A549 treated with Mapracorat at 1 μM for 4 hours (cell line): ENCODE data around the gene CASK. TPM values are rescaled to one million over a fixed set of nuclear protein-coding genes. Genes with fewer than 3 reads are reported as not detected.

Experiments
- total RNA-seq: library from RNA; stranded (reverse); fragments of 200-300 nt; extraction: Qiagen RNA extraction; gene quantifications from 5 replicates; pipeline ENCODE4 v1.2.3, GENCODE V29; 2022

CASK gene, protein sequence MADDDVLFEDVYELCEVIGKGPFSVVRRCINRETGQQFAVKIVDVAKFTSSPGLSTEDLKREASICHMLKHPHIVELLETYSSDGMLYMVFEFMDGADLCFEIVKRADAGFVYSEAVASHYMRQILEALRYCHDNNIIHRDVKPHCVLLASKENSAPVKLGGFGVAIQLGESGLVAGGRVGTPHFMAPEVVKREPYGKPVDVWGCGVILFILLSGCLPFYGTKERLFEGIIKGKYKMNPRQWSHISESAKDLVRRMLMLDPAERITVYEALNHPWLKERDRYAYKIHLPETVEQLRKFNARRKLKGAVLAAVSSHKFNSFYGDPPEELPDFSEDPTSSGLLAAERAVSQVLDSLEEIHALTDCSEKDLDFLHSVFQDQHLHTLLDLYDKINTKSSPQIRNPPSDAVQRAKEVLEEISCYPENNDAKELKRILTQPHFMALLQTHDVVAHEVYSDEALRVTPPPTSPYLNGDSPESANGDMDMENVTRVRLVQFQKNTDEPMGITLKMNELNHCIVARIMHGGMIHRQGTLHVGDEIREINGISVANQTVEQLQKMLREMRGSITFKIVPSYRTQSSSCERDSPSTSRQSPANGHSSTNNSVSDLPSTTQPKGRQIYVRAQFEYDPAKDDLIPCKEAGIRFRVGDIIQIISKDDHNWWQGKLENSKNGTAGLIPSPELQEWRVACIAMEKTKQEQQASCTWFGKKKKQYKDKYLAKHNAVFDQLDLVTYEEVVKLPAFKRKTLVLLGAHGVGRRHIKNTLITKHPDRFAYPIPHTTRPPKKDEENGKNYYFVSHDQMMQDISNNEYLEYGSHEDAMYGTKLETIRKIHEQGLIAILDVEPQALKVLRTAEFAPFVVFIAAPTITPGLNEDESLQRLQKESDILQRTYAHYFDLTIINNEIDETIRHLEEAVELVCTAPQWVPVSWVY
- total RNA-seq: 17.8 to 23.1 TPM (median 20.3 TPM) in 5 replicates

GRCh38 chrX:41923211-41923977, at the start of gene CASK:
TSS of gene CASK (minus strand) at chrX:41923554. CDS start at chrX:41922988, 566 bp downstream.

DNA sequence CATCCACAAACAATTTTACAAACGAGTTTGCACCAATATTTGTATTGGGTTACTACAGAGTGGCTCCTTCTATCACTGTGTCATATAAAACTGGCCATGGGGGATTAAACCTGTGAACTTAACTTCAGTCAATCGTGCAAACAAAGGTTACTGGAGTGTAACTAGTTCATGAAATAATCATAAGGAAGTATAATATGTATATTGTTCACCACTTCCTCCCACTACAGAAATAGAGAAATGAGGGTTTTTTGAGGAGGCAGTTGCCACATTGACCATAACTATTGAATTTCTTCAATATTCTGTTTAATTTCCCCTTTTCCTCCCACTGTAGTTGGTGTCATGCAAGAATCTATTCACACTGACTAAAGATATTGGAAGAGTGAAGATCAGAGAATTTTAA, 199.5 kb downstream of the CASK start, which contains the start of gene GPR82:
Gene GPR82 (plus strand): TSS at position 356 of the 400 bp plus-strand sequence. CDS start 2,846 bp downstream, outside the sequence.

GRCh38 chrX:41688835-41689234, 234.5 kb downstream of the CASK start, which contains the start of gene GPR34:
TSS of gene GPR34 (plus strand) at chrX:41688973. CDS start at chrX:41695634, 6,661 bp downstream.

Other genes with a start within 250 kb of the CASK start
- gene GPR34, start 234.6 kb downstream of the CASK start, total RNA-seq: 0.11 TPM in 1 of 5 replicates, not detected in the others
- gene GPR82, start 199.4 kb downstream of the CASK start, total RNA-seq: not detected in 5 replicates